Stimulated activated CD8-positive, alpha-beta memory T cell treated with anti-CD3 and anti-CD28 coated beads, Interleukin-15, amount 100 ng/mL, for 1 hour (primary cell): ENCODE results near the gene SBK1.

Source experiments
- DNase-seq: peaks from one replicate; pipeline ENCODE4 v3.0.0-alpha.2; 2020; ENCODE audit warnings: low read depth

Gene SBK1

DNA sequence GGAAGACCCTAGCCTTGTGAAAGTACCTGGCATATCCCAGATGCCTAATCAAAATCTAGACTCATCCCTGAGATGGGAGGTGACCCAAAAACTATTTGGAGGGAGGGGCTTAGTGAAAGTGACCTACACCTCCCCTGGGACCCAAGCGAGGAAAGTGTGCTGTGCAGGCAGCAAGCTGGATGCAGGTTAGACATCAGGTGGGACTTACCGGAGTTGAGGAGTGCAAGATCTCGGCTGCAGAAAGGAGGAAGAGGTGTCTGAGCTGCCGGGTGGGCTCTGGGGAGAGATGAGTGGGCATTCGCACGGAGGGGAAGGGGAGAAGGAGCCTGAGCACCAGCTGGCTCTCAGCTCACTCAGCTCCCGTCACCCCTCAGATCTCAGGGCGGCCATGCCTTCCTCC is 10.3 kb upstream of the SBK1 start:
- no peak for DNase-seq

- no peak for DNase-seq
Observed at GRCh38 chr16:28283173-28283572, 9.2 kb upstream of the SBK1 start.

- DNase-seq, result no peak
Observed at GRCh38 chr16:28283798-28284577, 8.3 kb upstream of the SBK1 start.

- no peak for DNase-seq
Observed at GRCh38 chr16:28285649-28286048, 6.7 kb upstream of the SBK1 start.

GRCh38 chr16:28288114-28288513 is 4.2 kb upstream of the SBK1 start:
- no peak for DNase-seq

DNA sequence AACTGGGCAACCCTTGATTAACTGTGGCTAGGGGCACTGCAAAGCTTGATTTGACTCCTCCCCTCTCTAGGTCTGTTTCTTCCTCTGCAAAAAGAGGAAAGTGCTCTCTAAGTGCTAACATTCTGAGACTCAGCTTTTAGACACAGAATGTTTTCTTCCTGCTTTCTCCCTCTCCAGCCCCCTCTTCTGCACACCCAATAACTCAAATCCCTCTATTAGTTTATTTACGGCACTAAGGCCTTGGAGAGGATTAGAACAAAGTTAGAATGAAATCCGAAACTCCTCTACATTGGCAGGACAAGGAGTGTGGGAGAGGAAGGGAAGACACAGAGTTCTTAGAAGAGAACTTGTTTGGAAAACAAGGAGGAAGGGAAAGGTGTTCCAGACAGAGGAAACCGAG is 3.3 kb upstream of the SBK1 start:
- no peak for DNase-seq

- DNase-seq, result no peak
Observed at GRCh38 chr16:28289939-28290858, 2.1 kb upstream of the SBK1 start.

DNA sequence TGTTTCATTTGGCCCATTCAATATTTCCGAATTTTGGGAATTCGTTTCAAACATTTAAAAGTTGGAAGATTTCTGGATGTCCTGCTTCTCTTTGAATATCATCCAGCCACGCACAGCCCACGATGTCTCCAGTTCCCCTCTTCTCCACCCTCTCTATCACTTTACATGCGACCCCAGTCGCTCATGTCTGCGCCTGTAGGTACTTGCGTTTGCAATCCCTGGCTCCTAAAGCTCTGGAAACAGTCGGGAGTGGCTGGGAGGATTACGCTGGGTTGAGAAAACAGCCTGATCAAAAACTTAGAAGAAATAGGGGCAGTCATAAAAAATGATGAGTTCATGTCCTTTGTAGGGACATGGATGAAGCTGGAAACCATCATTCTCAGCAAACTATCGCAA is 1.5 kb upstream of the SBK1 start:
- DNase-seq, result no peak

DNA sequence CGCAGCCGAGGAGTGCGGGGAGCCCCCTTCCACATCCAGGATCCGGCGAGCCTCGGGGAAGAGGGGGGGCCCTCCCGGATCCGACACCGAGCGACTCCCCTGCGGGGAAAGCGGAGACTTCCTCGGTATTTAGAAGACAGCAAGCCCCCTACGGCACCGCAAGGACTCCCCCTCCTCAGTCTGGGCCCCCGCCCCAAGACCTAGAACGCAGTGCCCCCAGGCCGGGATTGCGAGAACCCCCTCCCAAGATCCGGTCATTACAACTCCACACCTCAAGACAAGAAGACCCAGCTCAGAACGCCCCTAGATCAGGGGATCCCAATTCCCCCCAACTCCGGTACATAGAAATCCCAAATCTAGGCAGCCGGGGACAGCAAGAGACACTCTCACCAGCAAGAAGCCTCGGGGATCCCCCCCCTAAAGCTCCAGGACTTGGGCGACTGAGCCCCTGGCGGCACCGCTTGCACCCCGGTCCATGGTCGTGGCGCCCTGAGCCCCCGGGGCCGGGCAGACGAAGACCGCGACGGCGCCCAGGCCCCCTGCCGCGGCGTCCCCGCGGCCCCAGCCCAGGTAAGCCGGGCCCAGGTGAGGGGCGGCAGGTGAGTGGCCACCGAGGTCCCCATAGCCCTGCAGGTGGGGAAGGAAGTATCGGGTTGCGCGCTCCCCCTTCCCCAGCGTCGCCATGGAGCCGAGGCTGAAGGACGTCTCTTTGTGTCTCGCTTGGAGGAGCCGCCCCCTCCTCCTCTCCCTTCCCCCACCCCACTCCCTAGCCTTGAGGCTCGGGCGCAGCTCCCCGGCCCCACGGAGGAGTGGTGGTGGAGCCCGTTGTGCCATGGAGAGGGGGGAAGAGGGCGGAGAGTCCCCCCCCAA is 641 bp downstream of the SBK1 start:
- DNase-seq, result no peak

DNA sequence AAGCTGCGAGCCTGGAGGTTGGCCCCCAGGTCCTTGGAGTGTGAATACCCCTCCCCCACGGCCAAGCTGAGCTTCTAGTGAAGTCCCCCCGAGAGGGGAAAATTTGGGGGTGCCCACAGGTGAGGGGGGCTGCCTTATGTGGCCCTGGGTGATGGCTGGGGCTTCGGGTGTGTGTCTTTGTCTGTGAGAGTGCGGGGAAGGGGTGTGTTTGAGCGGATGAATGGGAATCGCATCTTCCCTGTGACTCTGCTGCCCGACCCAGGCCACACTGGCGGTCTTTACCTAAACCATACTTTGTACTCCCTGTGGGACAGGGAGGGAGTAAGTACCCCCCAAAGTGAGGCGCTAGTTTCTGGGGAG is 1.3 kb downstream of the SBK1 start:
- DNase-seq, result no peak

DNA sequence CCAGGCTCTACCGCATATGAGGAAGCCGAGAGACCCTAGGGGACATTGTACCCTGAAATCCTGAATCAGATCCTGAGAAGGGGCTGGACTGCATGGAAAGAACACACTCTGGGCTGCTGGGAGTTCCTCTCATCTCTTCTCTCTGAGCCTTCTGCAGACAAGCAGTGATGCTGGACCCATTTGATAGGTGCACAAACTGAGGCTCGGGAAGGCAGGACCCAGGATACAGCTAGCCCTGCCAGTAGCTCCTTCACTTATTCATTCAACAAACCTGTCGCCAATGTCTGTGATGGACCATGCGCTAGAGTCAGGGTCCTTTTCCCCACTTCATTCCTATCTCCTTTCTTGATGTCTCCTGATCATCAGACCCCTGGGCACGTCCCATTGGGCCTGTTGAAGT is 1.9 kb downstream of the SBK1 start:
- DNase-seq, result no peak

DNA sequence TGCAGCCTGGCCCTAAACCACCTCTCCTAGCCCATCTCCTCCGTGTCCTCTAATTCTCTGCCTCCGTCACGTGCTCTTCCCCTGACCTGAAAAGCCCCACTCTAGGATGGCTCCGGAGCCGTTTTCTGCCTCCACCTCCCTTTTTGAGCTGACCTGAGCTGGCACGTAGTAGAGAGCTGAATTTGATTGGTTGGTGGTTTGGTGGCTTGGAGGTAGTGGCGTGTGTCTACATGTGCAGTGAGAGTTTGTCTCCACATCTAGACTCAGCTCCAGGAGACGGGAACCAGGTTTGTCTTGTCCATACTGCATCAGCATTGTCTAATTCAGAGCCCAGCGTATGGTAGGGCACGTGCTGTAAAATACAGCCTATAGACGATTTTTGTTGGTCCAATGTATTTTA is 3.0 kb downstream of the SBK1 start:
- no peak for DNase-seq

DNA sequence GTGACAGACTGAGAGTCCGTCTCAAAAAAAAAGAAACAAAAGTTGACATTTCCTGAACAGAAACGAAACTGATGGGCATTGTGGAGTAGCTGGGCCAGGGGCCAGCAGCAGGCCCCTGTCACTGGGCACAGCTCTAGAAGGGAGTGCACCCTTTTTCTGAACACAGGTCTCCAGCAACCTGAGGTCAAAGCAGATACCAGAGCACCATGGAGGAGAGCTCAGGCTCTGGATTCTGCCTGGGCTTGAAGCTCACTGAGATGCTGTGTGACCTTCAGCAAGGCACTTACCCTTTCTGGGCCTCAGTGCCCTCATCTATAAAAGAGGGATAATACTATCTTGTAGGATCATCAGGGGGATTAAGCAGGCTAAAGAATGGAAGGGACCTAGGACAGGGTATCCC is 5.0 kb downstream of the SBK1 start:
- DNase-seq, result no peak

DNA sequence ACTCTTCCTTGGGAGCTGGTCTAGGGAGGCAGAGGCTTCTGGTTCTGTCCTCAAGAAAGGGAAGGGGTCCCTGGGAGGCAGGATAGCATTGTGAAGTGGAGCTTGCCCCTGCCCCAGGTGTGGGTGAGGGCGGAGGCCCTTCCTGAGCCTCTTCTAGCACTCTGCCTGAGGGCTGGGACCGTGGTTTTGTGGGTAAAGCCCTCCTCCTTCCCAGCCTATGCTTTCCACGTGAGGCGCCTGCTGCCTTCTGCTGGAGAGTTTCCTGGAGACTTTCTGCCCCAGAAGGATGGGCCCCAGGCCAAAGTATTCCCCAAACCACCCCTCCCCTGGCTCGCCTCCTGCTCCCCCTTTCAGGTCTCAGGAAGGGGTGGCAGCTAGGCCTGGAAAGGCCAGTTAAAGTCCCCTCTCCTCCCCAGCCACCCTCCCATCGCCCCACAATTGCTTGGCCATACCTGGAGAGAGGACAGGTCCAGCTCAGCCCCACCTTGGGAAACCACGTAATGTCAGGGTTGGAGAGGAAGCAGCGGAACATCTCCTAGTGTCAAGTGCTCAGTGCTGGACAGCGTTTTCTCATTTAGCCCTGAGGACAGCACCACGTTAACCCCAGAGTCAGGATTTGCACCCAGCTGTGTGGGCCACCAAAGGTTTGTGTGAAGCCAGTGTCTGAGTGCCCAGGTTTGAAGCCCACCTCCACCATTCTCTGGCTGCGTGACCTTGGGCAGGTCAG is 5.6 kb downstream of the SBK1 start:
- no peak for DNase-seq

GRCh38 chr16:28298511-28298878 is 6.2 kb downstream of the SBK1 start:
- DNase-seq, result no peak

DNA sequence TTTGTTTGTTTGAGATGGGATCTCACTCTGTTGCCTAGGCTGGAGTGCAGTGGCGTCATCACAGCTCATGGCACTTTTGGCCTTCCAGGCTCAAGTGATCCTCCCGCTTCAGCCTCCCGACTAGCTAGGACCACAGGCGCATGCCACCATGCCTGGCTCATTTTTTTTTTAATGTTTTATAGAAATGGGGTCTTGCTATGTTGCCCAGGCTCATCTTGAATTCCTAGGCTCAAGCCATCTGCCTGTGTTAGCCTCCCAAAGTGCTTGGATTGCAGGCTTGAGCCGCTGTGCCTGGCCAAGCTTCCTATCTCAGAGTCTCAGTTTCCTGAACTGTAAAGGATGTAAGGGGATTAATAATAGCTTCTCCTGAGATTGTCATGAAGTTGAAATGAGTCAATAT is 8.0 kb downstream of the SBK1 start:
- DNase-seq, result no peak

DNA sequence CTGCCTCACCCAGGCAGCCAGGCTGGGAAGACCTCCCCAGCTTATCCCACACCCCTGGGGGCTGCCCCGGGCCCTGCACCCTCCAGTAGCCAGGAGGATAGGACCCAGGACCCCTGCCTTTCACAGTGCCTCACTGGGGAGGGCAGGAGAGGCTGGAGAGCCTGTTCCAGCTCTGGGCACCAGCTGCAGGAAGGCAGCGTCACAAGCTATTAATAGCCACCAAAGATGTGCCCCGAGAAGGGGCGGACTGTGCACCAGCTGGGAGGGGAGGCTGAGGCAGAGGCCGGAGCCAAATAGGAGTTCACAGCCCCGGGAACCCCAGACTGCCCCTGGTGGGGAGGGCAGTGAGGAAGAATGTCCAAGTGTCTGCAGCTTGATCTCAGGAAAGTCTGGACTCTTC is 8.8 kb downstream of the SBK1 start:
- no peak for DNase-seq

GRCh38 chr16:28301620-28302019 is 9.3 kb downstream of the SBK1 start:
- DNase-seq, result no peak

DNA sequence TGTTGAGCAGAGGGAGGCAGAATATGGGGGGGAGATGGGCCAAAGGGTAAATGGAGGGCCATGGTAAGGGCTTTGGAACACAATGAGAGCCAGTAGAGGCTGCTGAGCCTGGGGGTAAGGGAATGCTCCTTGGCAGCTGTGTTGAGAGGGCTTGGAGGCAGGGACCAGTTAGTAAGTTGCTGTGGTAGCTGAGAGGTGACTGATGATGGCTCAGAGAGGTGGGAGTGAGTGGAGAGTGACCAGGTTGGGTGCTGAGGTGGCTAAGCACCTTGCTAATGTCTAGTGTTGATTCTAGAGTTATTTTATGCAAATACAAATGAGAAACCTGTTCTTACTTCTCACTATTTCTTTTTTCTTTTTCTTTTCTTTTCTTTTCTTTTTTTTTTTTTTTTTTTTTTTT is 10.8 kb downstream of the SBK1 start:
- no peak for DNase-seq

GRCh38 chr16:28304214-28304613 is 11.9 kb downstream of the SBK1 start:
- DNase-seq, result no peak

DNA sequence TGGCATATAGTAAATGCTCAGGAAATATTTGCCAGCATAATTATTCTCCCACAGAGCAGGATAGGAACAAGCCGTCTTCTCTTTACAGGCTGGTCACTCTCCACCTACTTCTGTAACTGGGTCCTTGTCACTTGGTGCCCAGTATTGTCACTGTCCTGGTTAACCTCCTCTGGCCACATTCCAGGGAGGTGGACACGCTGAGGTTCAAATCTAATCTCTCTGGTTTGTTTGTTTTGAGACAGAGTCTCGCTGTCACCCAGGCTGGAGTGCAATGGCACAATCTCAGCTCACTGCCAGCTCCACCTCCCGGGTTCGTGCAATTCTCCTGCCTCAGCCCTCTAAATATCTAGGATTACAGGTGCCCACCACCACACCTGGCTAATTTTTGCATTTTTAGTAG is 15.6 kb downstream of the SBK1 start:
- DNase-seq, result no peak
